Suprapubic skin (tissue), 4 donors: ENCODE results near the gene SLIT2. TPM values are rescaled to one million over a fixed set of nuclear protein-coding genes. Genes with fewer than 3 reads are reported as not detected.

ENCODE experiments used
- DNase-seq, 2 donors: peaks; one replicate each; pipeline ENCODE4 v3.0.0-alpha.2; 2019; ENCODE audit warnings: low spot score in 2 of 2
- H3K27ac ChIP-seq: fragments of 200-600 bp; sonication (generic); one replicate; pipeline ENCODE4 v1.5.1; 2019
- H3K27me3 ChIP-seq: fragments of 200-600 bp; sonication (generic); one replicate; pipeline ENCODE4 v1.5.1; 2019
- H3K36me3 ChIP-seq: fragments of 200-600 bp; sonication (generic); one replicate; pipeline ENCODE4 v1.5.1; 2019
- H3K4me1 ChIP-seq: fragments of 200-600 bp; sonication (generic); one replicate; pipeline ENCODE4 v1.5.1; 2019
- H3K4me3 ChIP-seq: fragments of 200-600 bp; sonication (generic); one replicate; pipeline ENCODE4 v1.5.1; 2019; ENCODE audit warnings: mild to moderate bottlenecking
- H3K9me3 ChIP-seq: fragments of 200-600 bp; sonication (generic); one replicate; pipeline ENCODE4 v1.5.1; 2019
- CTCF ChIP-seq, 2 donors: fragments of 200-600 bp in 1 of 2; fragments of 450-650 bp in 1 of 2; sonication (generic) in 1 of 2; IDR thresholded peaks; one replicate each; pipeline ENCODE4 v1.5.1; 2016 to 2019; ENCODE audit warnings: antibody characterized with exemption in 2 of 2, mild to moderate bottlenecking in 1 of 2, moderate library complexity in 1 of 2
- EP300 ChIP-seq: sonication (generic); formaldehyde crosslinking; IDR thresholded peaks from one replicate; pipeline ENCODE4 v1.6.1; 2017; ENCODE audit warnings: antibody characterized with exemption
- POLR2A ChIP-seq, 2 donors: fragments of 450-650 bp; IDR thresholded peaks; one replicate each; pipeline ENCODE4 v1.6.1; 2017; ENCODE audit warnings: antibody characterized with exemption in 2 of 2, mild to moderate bottlenecking in 2 of 2, moderate library complexity in 2 of 2
- POLR2AphosphoS5 ChIP-seq, 3 donors: sonication (generic); formaldehyde crosslinking; IDR thresholded peaks; one replicate each; pipeline ENCODE4 v1.6.1; 2017; ENCODE audit warnings: antibody characterized with exemption in 3 of 3
- WGBS: methylation state at CpG from one replicate; pipeline ENCODE4 v1.1.5; 2018; 5-methylcytosine and 5-hydroxymethylcytosine counted together
- total RNA-seq, 4 donors: library from RNA; depleted of rRNA; stranded (reverse); fragments of >200 nt; gene quantifications; one replicate each; pipeline ENCODE4 v1.1.0, GENCODE V29; 2016

Gene SLIT2
- 1 to 10 TPM; 2.5 to 4.7 (median 3.0) TPM for total RNA-seq

GRCh38 chr4:20251796-20252655 is at the start of gene SLIT2:
SLIT2 (plus strand) TSS chr4:20251905; CDS start chr4:20253816, 1,911 bp downstream.
- H3K4me3 ChIP-seq, result peak within 1 kb of the TSS; percentile 54
- peak within 1 kb of the TSS; percentile 35 for H3K27ac ChIP-seq
- H3K36me3 ChIP-seq, result no peaks in the 10 kb centered on the region
- H3K27me3 ChIP-seq, result peaks cover 42% of the 10 kb centered on the region
- peaks cover 41% of the 10 kb centered on the region for H3K4me1 ChIP-seq
- peak; percentile 88 to 94 for DNase-seq
- WGBS, result 0% methylated on average over 15 of the region's 85 CpGs
- H3K9me3 ChIP-seq, result no peaks in the 10 kb centered on the region
- TF ChIP-seq EP300 (no peak), POLR2A (IDR thresholded peaks at IDR 0.05) (peak in 1 of 2 donors; percentile 82), CTCF (IDR thresholded peaks at IDR 0.05) (no peak), POLR2AphosphoS5 (IDR thresholded peaks at IDR 0.05) (peak in 2 of 3 donors; percentile 31 to 56)

- Histone ChIP-seq H3K4me3 (no peak overlapping the region), H3K9me3 (no peaks in the 10 kb centered on the region), H3K36me3 (no peaks in the 10 kb centered on the region), H3K27me3 (no peaks in the 10 kb centered on the region), H3K4me1 (no peaks in the 10 kb centered on the region), H3K27ac (no peak overlapping the region)
- no peak for DNase-seq
- no peak for TF ChIP-seq POLR2A (IDR thresholded peaks at IDR 0.05)
- no peak for TF ChIP-seq CTCF (IDR thresholded peaks at IDR 0.05)
- no peak for TF ChIP-seq POLR2AphosphoS5 (IDR thresholded peaks at IDR 0.05)
- no peak for TF ChIP-seq EP300
Measured at GRCh38 chr4:20203508-20203907, 48.2 kb upstream of the SLIT2 start.

GRCh38 chr4:20217521-20217920 is 34.2 kb upstream of the SLIT2 start:
- no peaks in the 10 kb centered on the region for H3K4me1 ChIP-seq
- no peaks in the 10 kb centered on the region for H3K36me3 ChIP-seq
- no peak overlapping the region for H3K27ac ChIP-seq
- no peak for DNase-seq
- no peaks in the 10 kb centered on the region for H3K27me3 ChIP-seq
- WGBS, result 0% methylated on average over 1 of the region's 1 CpG
- H3K4me3 ChIP-seq, result no peak overlapping the region
- no peak for TF ChIP-seq POLR2AphosphoS5 (IDR thresholded peaks at IDR 0.05)
- TF ChIP-seq EP300, result no peak
- TF ChIP-seq CTCF (IDR thresholded peaks at IDR 0.05), result no peak
- TF ChIP-seq POLR2A (IDR thresholded peaks at IDR 0.05), result no peak
- no peaks in the 10 kb centered on the region for H3K9me3 ChIP-seq

- TF ChIP-seq EP300 (no peak), POLR2AphosphoS5 (IDR thresholded peaks at IDR 0.05) (no peak), CTCF (IDR thresholded peaks at IDR 0.05) (no peak)
- Histone ChIP-seq H3K4me1 (no peaks in the 10 kb centered on the region), H3K36me3 (no peaks in the 10 kb centered on the region), H3K27me3 (no peaks in the 10 kb centered on the region), H3K9me3 (no peaks in the 10 kb centered on the region), H3K27ac (no peak overlapping the region), H3K4me3 (no peak overlapping the region)
- DNase-seq, result no peak
- WGBS, result 58% methylated on average over 1 of the region's 1 CpG
Measured at GRCh38 chr4:20217951-20218350, 33.8 kb upstream of the SLIT2 start.

- TF ChIP-seq POLR2AphosphoS5 (IDR thresholded peaks at IDR 0.05), result no peak
- TF ChIP-seq EP300, result no peak
- no peak for TF ChIP-seq POLR2A (IDR thresholded peaks at IDR 0.05)
- no peak for TF ChIP-seq CTCF (IDR thresholded peaks at IDR 0.05)
- Histone ChIP-seq H3K27ac (no peak overlapping the region), H3K36me3 (no peaks in the 10 kb centered on the region), H3K9me3 (no peaks in the 10 kb centered on the region), H3K4me3 (no peak overlapping the region), H3K4me1 (no peaks in the 10 kb centered on the region), H3K27me3 (no peaks in the 10 kb centered on the region)
- DNase-seq, result no peak
Measured at GRCh38 chr4:20219521-20219920, 32.2 kb upstream of the SLIT2 start.
